Hypothalamus (tissue), 51 donors: ENCODE measurements around the gene FHAD1.
"Not testable (repeated sequence)": the region's sequence is repeated elsewhere in the genome, so short reads cannot be mapped to it uniquely, and the experiment has no call there.

Experiments used
- DNase-seq, 51 donors: peaks; one replicate each; lab custom pipeline; 2025; lab: John Stamatoyannopoulos, UW

The FHAD1 gene

GRCh38 chr1:15427280-15427666 lies 180.2 kb downstream of the FHAD1 start:
- DNase-seq, result no peak

DNA sequence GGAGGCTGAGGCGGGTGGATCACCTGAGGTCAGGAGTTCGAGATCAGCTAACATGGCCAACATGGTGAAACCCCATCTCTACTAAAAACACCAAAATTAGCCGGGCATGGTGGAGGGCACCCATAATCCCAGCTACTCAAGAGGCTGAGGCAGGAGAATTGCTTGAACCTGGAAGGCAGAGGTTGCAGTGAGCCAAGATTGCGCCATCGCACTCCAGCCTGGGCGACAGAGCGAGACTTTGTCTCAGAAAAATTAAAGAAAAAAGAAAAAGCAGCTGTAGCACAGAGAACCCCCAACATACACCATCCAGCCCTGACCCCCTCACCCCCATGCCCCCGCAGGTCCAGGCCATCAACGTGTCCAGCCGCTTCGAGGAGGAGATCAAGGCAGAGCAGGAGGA lies 181.2 kb downstream of the FHAD1 start:
- not testable (repeated sequence) for DNase-seq

DNA sequence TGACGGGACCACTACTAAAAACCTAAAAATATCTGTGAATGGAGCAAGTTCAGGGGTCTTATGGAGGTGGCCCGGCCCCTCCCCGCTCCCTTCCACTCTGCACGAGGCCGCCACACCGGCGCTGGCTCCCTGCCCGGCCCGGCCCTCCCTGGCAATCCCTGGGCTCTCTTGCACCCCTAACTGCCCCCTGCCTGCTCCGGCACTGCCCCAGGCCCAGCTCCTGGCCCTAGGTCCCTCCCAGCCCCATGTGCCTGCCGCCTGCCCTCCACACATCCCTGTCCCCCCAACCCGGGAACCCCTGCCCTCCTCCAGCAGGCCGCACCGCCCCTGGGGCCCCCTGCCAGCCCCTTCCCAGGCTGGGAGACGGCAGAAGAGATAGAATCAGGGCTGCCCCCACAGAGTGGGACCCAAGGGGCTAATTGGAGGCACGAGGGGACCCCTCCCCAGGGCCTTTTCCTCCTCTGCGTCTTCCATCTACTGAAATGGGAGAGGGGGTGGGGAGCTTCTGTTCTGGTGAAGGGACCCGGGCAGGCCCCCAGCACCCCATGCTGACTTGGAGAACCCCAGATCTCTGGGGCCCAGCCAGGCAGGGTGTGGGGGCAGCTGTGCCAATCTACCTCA lies 181.9 kb downstream of the FHAD1 start:
- no peak for DNase-seq

- no peak for DNase-seq
Observed at GRCh38 chr1:15429701-15430149, 182.7 kb downstream of the FHAD1 start.

GRCh38 chr1:15430787-15431570 lies 184.0 kb downstream of the FHAD1 start:
- peak in 49 of 51 donors; percentile 15 to 85 (median 44) for DNase-seq

DNA sequence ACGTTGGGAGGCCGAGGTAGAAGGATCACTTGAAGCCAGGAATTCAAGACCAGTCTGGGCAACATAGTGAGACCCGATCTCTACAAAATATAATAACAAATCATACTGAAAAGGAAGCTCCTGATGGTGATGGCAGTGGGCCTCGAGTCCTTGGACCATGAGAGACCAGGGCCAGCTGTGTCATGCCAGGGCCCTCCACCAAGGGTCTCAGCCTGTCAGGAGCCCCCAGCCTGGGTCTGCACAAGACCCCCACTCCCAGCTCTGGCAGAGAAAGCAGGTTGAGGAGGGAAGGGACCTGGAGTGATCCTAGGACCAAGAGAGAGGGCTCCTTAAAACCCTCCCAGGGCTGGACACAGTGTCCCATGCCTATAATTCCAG lies 184.5 kb downstream of the FHAD1 start:
- DNase-seq, result no peak

DNA sequence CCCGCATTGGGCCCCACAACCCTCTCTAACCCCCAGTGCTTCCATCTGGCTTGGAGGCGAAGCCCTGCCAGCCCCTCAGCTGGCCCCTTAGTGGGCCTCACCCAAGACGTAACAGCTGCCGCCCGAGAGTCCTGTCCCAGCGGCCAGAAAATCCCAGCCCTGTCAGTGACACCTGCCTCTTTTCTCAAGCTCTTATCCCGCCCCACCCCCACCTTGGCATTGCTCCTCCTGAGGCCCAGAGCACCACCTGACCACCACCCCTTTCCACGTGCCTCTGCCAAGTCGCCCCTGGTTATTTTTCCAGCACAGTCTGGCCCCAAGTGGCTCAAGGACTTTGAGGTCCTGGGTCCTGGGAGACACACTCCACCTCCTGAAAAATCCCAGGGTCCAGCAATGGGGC lies 185.3 kb downstream of the FHAD1 start:
- DNase-seq, result no peak

DNA sequence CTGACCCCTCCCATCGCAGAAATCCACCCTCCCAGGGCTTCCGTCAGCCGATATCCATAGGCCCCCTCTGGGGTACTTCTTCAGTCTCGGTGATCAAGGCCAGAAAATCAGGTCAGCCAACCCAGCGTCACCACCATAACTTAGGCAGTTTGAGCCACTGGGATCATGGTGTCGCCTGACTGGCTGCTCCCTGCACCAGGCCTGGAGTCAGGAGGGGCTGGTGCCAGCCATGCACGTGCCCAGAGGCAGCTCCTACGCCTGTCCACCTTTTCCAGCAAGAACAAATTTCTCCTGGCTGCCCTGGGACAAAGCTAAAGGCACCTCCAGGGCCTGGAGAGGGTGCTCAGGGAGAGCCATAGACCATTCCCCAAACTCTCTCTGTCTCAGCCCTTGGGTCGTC lies 186.4 kb downstream of the FHAD1 start:
- no peak for DNase-seq

DNA sequence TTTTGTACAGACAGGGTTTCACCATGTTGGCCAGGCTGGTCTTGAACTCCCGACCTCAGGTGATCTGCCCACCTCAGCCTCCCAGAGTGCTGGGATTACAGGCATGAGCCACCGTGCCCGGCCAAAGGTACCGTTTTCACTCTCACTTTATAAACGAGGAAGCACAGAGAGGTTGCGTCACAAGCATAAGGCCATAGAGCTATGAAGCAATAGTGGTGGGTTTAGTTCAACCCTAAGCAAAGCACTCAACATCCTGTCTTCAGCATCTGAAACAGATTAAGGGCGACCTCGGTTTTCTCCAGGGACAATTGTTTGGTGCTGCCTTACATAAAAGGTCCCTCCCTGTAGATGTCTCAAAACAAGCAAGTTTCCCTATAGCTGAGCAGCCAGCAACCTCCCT lies 187.7 kb downstream of the FHAD1 start:
- not testable (repeated sequence) for DNase-seq

DNA sequence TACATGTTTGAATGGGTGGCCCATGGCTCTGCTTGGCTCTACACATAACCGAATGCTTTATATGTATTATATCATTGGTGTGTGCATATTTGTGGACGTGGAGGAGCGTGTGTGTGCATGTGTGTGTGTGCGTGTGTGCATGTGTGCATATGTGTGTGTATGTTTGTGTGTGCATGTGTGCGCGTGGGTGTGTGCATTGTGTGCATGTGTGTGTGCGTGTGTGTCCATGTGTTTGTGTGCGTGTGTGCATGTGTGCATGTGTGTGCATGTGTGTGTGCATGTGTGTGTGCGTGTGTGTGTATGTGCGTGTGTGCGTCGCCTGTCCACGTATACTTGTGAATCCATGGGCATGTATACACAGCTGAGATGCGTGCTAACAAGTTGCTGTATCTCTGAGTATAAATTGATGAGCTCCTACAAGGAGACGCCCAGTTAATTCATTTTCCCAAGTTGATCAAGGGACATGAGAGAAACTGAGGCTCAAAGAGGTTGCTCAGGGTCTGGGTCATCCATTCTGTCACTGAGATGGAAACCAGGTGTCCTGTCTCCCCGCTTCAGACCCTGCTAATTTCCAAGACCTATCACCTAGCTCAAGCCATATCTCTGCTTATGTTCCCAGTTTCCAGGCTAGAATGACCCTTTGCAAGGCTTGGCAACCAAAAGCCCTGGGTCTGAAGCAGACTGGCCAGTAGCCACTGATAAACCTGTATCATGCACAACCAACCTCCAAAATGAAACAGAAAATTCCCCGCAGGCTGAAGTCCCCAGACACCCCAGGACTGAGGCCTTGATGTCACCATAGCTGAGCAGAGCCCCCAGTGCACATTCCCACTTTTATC lies 188.4 kb downstream of the FHAD1 start:
- no peak for DNase-seq

DNA sequence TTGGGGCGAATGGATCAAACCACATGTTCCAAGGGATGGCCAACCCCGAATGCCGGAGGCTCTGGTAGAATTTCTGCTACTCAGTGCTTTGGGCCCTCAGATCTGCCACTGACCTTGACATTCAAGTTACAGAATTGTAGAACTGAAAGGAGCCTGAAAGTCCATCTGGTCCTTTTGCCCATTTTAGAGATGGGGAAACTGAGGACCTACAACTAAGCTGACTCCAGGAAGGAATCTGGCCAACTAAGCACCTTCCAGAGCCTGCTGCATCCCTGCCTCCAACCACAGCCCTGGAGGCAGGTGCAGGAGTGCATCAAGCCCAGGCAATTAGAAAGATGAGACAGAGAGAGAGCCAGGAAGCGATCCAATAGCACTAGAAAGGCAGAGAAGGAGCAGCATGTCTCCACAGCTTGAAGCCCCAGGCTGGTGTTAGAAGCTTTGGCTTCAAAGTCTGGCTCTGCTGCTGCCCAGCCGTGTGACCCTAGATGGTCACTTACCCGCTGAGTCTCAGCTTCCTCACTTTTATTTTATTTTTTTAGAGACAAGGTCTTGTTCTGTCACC lies 189.9 kb downstream of the FHAD1 start:
- DNase-seq, result no peak

DNA sequence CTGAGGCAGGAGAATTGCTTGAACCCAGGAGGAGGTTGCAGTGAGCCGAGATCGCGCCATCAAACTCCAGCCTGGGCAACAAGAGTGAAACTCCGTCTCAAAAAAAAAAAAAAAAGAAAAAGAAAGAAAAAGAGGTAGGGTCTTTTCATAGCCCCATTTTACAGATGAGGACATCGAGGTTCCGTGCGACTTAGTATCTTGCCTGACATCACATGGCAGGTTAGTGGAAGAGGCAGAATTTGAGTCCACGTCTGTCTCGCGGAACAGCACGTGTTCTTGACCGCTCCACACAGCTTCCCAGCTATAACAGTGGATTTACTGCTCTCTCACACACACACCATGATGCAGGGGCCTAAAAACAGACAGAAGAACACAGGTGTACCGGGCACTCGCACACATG lies 192.3 kb downstream of the FHAD1 start:
- no peak for DNase-seq

- DNase-seq, result no peak
Observed at GRCh38 chr1:15440357-15440756, 193.3 kb downstream of the FHAD1 start.

- DNase-seq, result no peak
Observed at GRCh38 chr1:15441247-15441646, 194.2 kb downstream of the FHAD1 start.

- DNase-seq, result no peak
Observed at GRCh38 chr1:15442119-15442518, 195.1 kb downstream of the FHAD1 start.

GRCh38 chr1:15442759-15443158 lies 195.7 kb downstream of the FHAD1 start:
- no peak for DNase-seq

DNA sequence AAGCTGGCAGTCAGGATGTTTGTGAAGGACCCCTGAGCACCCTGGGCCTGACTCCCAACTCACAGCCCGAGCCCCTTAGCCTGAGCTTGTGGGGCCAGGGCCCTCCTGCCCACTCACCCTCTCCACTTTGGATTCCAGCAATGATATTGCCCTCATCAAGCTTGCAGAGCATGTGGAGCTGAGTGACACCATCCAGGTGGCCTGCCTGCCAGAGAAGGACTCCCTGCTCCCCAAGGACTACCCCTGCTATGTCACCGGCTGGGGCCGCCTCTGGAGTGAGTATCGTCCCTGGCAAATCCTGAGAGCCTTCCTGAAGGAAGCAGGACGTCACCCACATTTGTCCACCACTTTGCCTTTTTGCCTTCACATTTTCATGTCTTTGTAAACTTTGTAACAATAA lies 196.3 kb downstream of the FHAD1 start:
- no peak for DNase-seq

GRCh38 chr1:15444468-15445389 lies 197.7 kb downstream of the FHAD1 start:
- no peak for DNase-seq

- DNase-seq, result no peak
Observed at GRCh38 chr1:15445390-15446122, 198.5 kb downstream of the FHAD1 start.
